GM23248 (cell line): ENCODE results near the gene WDPCP. TPM values are rescaled to one million over a fixed set of nuclear protein-coding genes. Genes with fewer than 3 reads are reported as not detected.
A peak's percentile ranks its signal among the peaks of the same experiment; 100 is the strongest.

Experiments used
- DNase-seq: peaks from one replicate; pipeline ENCODE4 v3.0.0-alpha.2; 2015
- H2AFZ ChIP-seq: fragments of 200-600 bp; sonication (generic); 2 replicates; pipeline ENCODE4 v1.6.1; 2016; ENCODE audit warnings: antibody characterized with exemption
- H3F3A ChIP-seq: fragments of 200-600 bp; sonication (generic); 2 replicates; pipeline ENCODE4 v1.6.1; 2016; ENCODE audit warnings: mild to moderate bottlenecking, antibody characterized with exemption, mixed run types; ENCODE audit not compliant: insufficient read depth
- H3K27ac ChIP-seq: fragments of 200-600 bp; sonication (generic); 2 replicates; pipeline ENCODE4 v1.5.1; 2016; ENCODE audit warnings: mild to moderate bottlenecking
- H3K27me3 ChIP-seq: fragments of 200-600 bp; sonication (generic); replicated peaks from 2 replicates; pipeline ENCODE4 v1.6.1; 2016; ENCODE audit warnings: mild to moderate bottlenecking; ENCODE audit not compliant: insufficient read depth
- H3K36me3 ChIP-seq: fragments of 200-600 bp; sonication (generic); 2 replicates; pipeline ENCODE4 v1.6.1; 2016; ENCODE audit warnings: low read depth, mild to moderate bottlenecking
- H3K4me1 ChIP-seq: fragments of 200-600 bp; sonication (generic); 2 replicates; pipeline ENCODE4 v1.6.1; 2016; ENCODE audit warnings: mild to moderate bottlenecking; ENCODE audit not compliant: insufficient read depth
- H3K4me2 ChIP-seq: fragments of 200-600 bp; sonication (generic); one replicate; pipeline ENCODE4 v1.6.1; 2016; ENCODE audit warnings: mild to moderate bottlenecking; ENCODE audit not compliant: unreplicated experiment
- H3K4me3 ChIP-seq: fragments of 200-600 bp; sonication (generic); 2 replicates; pipeline ENCODE4 v1.5.1; 2016; ENCODE audit warnings: mild to moderate bottlenecking
- H3K79me2 ChIP-seq: fragments of 200-600 bp; sonication (generic); 2 replicates; pipeline ENCODE4 v1.6.1; 2016; ENCODE audit warnings: mild to moderate bottlenecking; ENCODE audit not compliant: insufficient read depth
- H3K9ac ChIP-seq: fragments of 200-600 bp; sonication (generic); 2 replicates; pipeline ENCODE4 v1.6.1; 2016; ENCODE audit warnings: mild to moderate bottlenecking
- H3K9me2 ChIP-seq: fragments of 200-600 bp; sonication (generic); 2 replicates; pipeline ENCODE4 v1.6.1; 2016; ENCODE audit warnings: mixed run types, mild to moderate bottlenecking, moderate library complexity; ENCODE audit not compliant: insufficient read depth
- H3K9me3 ChIP-seq: fragments of 200-600 bp; sonication (generic); one replicate; pipeline ENCODE4 v1.6.1; 2017; ENCODE audit warnings: low read depth
- H4K20me1 ChIP-seq: fragments of 200-600 bp; sonication (generic); 2 replicates; pipeline ENCODE4 v1.6.0; 2016; ENCODE audit not compliant: insufficient read depth
- EZH2 ChIP-seq: fragments of 200-600 bp; sonication (generic); IDR thresholded peaks from 2 replicates; pipeline ENCODE4 v1.6.1; 2018; ENCODE audit warnings: antibody characterized with exemption, mild to moderate bottlenecking; ENCODE audit not compliant: insufficient read depth, poor library complexity, severe bottlenecking
- EZH2phosphoT487 ChIP-seq: fragments of 200-600 bp; sonication (generic); IDR thresholded peaks from 2 replicates; pipeline ENCODE4 v1.6.1; 2018; ENCODE audit warnings: antibody characterized with exemption, moderate library complexity, mild to moderate bottlenecking, low read depth; ENCODE audit not compliant: insufficient read depth
- WGBS, 2 experiments: methylation state at CpG; one replicate each; pipeline ENCODE4 v1.1.6; 2015 to 2017; ENCODE audit warnings: low lambda C conversion rate in 2 of 2, low coverage in 1 of 2; ENCODE audit errors: missing lambda C conversion rate in 2 of 2; 5-methylcytosine and 5-hydroxymethylcytosine counted together
- in situ Hi-C: fragments of 300-500 bp; cut with MboI; formaldehyde crosslinking; loops from 2 replicates; pipeline ENCODE4 v1.15.0; 2020
- polyA plus RNA-seq: library from polyadenylated mRNA; unstranded; fragments of >200 nt; fragmentation: Nextera tagmentation; extraction: Ambion mirVana; gene quantifications from 2 replicates; pipeline ENCODE4 v1.2.1, GENCODE V29; 2016
- total RNA-seq: library from RNA; depleted of rRNA; stranded (reverse); fragments of >200 nt; shearing (Covaris generic); gene quantifications from 2 replicates; pipeline ENCODE4 v1.2.3, GENCODE V29; 2014

Gene WDPCP
- total and polyA plus RNA-seq, 2 experiments from 2014 or later: 6.0 to 8.1 TPM

GRCh38 chr2:63124850-63125249 lies 463.4 kb downstream of the WDPCP start:
- Histone ChIP-seq H2AFZ (no peak overlapping the region), H3K27me3 (no peaks in the 10 kb centered on the region), H3K27ac (no peak overlapping the region), H3K9me3 (no peaks in the 10 kb centered on the region), H3K9me2 (no peaks in the 10 kb centered on the region; the same call in 1 of the 2 replicates), H3K4me3 (no peak overlapping the region), H3K4me1 (no peaks in the 10 kb centered on the region), H3F3A (no peaks in the 10 kb centered on the region), H3K79me2 (no peaks in the 10 kb centered on the region), H4K20me1 (no peaks in the 10 kb centered on the region), H3K9ac (no peak overlapping the region), H3K4me2 (no peak overlapping the region), H3K36me3 (no peaks in the 10 kb centered on the region)
- no peak for DNase-seq
- in situ Hi-C loops: no loop called here
- TF ChIP-seq EZH2 (no peak), EZH2phosphoT487 (no peak)
- 97 to 98% methylated on average over 3 of the region's 3 CpGs for WGBS, 2 experiments

GRCh38 chr2:63124218-63124617 lies 464.1 kb downstream of the WDPCP start:
- in situ Hi-C loops: no loop called here
- H2AFZ ChIP-seq: no peak overlapping the region
- WGBS, 2 experiments: 32 to 45% methylated on average over 2 of the region's 2 CpGs
- H3F3A ChIP-seq: no peaks in the 10 kb centered on the region
- no peaks in the 10 kb centered on the region; the same call in 1 of the 2 replicates for H3K9me2 ChIP-seq
- H3K27me3 ChIP-seq: no peaks in the 10 kb centered on the region
- H3K4me1 ChIP-seq: no peaks in the 10 kb centered on the region
- DNase-seq: peak; percentile 0
- H3K4me2 ChIP-seq: no peak overlapping the region
- no peaks in the 10 kb centered on the region for H3K36me3 ChIP-seq
- H3K9ac ChIP-seq: no peak overlapping the region
- no peaks in the 10 kb centered on the region for H3K79me2 ChIP-seq
- TF ChIP-seq EZH2phosphoT487 (no peak), EZH2 (no peak)
- H3K27ac ChIP-seq: no peak overlapping the region
- no peaks in the 10 kb centered on the region for H3K9me3 ChIP-seq
- H4K20me1 ChIP-seq: no peaks in the 10 kb centered on the region
- H3K4me3 ChIP-seq: no peak overlapping the region

- H2AFZ ChIP-seq: no peak overlapping the region
- DNase-seq: no peak
- TF ChIP-seq EZH2: no peak
- no peak for TF ChIP-seq EZH2phosphoT487
- H3K9me3 ChIP-seq: no peaks in the 10 kb centered on the region
- H3K27ac ChIP-seq: no peak overlapping the region
- H3K27me3 ChIP-seq: no peaks in the 10 kb centered on the region
- H3K4me3 ChIP-seq: no peak overlapping the region
- in situ Hi-C loops: no loop called here
- H4K20me1 ChIP-seq: no peaks in the 10 kb centered on the region
- H3K9me2 ChIP-seq: no peaks in the 10 kb centered on the region; the same call in 1 of the 2 replicates
- no peaks in the 10 kb centered on the region for H3K79me2 ChIP-seq
- 80 to 81% methylated on average over 3 of the region's 3 CpGs for WGBS, 2 experiments
- H3K4me2 ChIP-seq: no peak overlapping the region
- no peaks in the 10 kb centered on the region for H3K4me1 ChIP-seq
- H3K9ac ChIP-seq: no peak overlapping the region
- H3K36me3 ChIP-seq: no peaks in the 10 kb centered on the region
- no peaks in the 10 kb centered on the region for H3F3A ChIP-seq
Measured at GRCh38 chr2:63122921-63123320, 465.4 kb downstream of the WDPCP start.

- no peak for DNase-seq
- Histone ChIP-seq H2AFZ (no peak overlapping the region), H3K27me3 (no peaks in the 10 kb centered on the region), H3K9me2 (no peaks in the 10 kb centered on the region; the same call in 1 of the 2 replicates), H3K4me2 (no peak overlapping the region), H3K79me2 (no peaks in the 10 kb centered on the region), H3K4me3 (no peak overlapping the region), H4K20me1 (no peaks in the 10 kb centered on the region), H3F3A (no peaks in the 10 kb centered on the region), H3K9me3 (no peaks in the 10 kb centered on the region), H3K27ac (no peak overlapping the region), H3K9ac (no peak overlapping the region), H3K4me1 (no peaks in the 10 kb centered on the region), H3K36me3 (no peaks in the 10 kb centered on the region)
- WGBS, 2 experiments: 82 to 84% methylated on average over 5 of the region's 5 CpGs
- TF ChIP-seq EZH2phosphoT487: no peak
- no peak for TF ChIP-seq EZH2
- in situ Hi-C loops: no loop called here
Measured at GRCh38 chr2:63121055-63121834, 467.0 kb downstream of the WDPCP start.
